Frontal cortex (tissue), 4 donors: ENCODE measurements around the gene ISX. TPM values are rescaled to one million over a fixed set of nuclear protein-coding genes. Genes with fewer than 3 reads are reported as not detected.

Experiments
- DNase-seq, 2 donors: peaks; one replicate each; pipeline ENCODE4 v3.0.0; 2012; ENCODE audit warnings: low spot score in 2 of 2
- FAIRE-seq: peaks from 2 replicates; lab custom pipeline; 2012; peaks lifted over from hg19 to GRCh38; lab: Jason Lieb, UNC
- total RNA-seq: library from RNA; depleted of rRNA; stranded (reverse); fragments of >200 nt; gene quantifications from one replicate; pipeline ENCODE4 v1.2.3, GENCODE V29; 2014
- donor health status: control.
- donor health status: control.
- donor health status: control.

The ISX gene
- total RNA-seq, 1 donor from 2014 or later = not detected

DNA sequence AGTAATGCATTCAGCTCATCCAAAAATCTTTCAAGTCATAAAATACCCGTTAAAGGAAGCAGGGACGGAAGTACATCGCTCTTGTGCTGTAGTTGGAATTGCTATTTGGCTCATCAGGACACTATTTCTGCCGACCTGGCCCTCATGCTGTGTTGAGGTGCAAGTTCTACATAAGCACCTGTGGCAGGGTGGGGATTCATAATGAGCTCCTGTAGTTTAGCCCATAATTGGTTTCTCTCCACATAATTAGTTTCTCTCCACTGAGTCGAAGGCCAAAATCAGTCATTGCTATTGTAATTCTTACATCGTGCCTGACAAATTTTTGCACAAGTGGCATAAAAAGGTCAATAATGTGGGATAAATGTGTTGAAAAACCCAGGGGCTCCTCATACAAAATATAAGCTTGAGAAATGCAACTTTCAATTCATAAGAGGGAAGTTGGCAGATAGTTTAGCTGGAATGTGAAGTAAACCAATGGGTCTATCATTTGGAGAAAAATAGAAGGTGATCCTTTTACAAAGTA is 14.9 kb upstream of the ISX start:
- FAIRE-seq = no peak
- no peak for DNase-seq

DNA sequence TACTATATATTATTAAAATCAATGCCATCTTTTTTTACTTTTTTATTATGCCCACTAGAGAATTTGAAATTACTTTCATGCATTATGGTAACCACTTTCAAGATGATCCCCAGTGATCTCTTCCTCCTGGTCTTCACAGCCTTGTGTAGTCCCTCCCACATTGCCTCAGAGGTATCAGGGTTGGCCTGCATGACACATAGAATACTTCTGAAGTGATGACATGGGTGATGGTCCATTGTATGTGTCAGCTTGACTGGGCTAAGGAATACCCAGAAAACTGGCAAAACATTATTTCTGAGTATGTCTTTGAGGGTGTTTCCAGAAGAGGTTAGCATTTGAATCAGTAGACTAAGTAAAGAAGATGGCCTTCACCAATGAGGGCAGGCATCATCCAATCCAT is 14.2 kb upstream of the ISX start:
- FAIRE-seq (no peak), DNase-seq (no peak)

DNA sequence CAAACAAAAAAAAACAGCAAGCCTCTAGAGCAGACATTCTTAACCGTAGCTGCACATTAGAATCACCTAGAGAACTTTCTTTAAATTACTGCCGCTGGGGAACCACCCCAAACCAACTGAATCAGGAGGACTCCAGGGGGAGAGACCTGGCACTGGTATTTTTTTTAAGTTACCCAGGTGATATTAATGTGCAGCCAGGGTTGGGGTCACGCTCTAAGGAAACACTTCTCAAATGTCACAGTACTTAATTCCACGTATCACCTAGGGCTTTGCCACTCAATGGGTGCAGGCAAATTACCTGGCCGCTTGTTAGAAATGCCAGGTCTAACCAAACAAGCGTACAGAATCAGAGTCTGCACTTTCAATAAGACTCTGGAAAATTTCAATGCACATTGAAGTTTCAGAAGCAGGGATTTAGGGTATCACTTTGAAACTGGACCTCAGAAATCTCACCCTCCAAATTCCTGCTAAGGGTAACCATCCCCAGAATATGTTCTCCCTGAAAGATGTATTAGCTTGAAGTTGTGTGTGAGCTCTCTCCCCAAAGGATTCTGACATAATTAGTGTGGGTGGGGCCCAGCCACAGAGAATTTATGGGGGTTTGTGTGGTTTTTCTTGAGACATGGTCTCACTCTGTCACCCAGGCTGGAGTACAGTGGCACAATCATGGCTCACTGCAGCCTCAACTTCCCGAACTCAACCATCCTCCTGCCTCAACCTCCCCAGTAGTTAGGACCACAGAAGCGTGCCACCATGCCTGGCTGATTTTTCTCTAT is 12.7 kb upstream of the ISX start:
- DNase-seq = no peak
- FAIRE-seq = no peak

GRCh38 chr22:35054064-35054463 is 11.9 kb upstream of the ISX start:
- no peak for DNase-seq
- FAIRE-seq = no peak

DNA sequence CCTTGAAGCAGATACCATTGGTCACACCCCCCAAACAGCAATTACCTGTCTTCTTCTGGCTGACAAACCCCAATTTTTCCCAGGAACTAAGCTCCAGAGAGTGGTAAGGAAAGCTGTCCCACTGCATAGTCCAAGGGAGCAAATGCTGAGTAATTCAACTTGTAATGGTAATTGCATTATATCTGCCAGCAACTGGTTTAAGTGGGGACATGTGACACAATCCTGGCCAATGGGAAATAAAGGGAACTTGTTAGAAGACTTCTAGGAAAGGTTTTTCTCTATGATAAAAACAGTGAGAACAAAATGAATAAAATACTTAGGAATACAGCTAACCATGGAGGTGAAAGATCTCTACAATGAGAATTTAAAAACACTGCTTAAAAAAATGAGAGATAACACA is 9.5 kb upstream of the ISX start:
- no peak for FAIRE-seq
- DNase-seq = no peak

- DNase-seq = no peak
- no peak for FAIRE-seq
Measured at GRCh38 chr22:35057155-35057554, 8.8 kb upstream of the ISX start.

GRCh38 chr22:35059632-35060031 is 6.3 kb upstream of the ISX start:
- no peak for DNase-seq
- no peak for FAIRE-seq

DNA sequence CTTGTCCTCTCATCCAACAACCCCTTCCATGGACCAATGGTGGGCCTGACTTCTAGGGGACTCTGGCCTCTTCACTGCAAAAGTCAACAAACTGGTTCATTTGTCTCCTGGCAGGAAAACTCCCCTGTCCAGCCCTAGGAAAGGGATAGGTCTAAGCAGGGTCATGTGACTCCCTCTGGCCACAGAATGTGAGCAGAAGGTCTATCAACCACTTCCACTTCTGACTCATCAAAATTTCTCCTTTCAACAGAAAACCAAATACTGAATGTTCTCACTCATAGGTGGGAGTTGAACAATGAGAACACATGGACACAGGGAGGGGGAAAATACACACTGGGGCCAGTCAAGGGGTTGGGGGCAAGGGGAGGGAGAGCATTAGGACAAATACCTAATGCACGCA is 1.3 kb upstream of the ISX start:
- no peak for FAIRE-seq

GRCh38 chr22:35065183-35065582 is 775 bp upstream of the ISX start:
- no peak for FAIRE-seq
- DNase-seq = no peak

More for the DNA sequence above, 1.3 kb upstream of the ISX start:
- no peak for DNase-seq

DNA sequence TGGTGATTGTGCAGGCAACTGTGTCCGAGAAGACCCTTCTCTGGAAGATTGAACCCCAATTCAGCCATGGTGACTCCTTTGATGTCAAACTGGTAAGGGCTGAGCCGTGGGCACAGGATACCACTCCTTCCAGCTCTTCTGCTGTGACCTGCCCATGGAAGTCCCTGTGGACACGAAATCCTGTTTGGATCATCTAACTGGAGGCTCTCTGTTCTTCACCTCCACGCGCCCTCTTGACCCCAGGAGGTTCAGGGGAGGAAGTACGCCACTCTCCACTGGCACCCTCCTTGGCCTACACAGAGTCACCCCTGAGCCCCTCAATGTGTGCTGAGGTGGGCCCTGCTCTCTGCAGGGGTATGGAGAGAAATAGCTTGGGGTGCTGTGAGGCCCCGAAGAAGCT is 810 bp downstream of the ISX start:
- FAIRE-seq (no peak), DNase-seq (no peak)

DNA sequence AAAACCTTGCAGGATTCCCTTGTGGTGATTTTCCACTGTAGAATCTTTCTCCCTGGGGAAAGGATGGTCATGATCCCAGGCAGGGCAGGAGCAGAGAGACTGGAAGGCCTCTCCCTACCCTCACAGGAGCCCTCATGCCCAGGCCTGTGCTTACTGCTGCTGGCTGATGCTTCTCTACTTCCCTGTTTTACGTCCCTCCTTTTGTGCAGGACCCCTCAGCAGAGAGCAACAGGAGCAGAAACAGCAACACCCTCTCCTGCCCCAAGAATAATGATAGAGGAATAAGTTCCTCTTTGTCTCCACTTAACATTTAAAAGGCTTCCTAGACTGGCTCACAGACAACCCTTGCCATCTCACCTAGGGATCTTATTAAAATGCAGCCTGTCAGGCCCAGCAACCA is 3.6 kb downstream of the ISX start:
- FAIRE-seq = no peak

GRCh38 chr22:35070451-35071093 is 4.6 kb downstream of the ISX start:
- no peak for FAIRE-seq
- no peak for DNase-seq

More for the DNA sequence above, 3.6 kb downstream of the ISX start:
- DNase-seq = no peak

DNA sequence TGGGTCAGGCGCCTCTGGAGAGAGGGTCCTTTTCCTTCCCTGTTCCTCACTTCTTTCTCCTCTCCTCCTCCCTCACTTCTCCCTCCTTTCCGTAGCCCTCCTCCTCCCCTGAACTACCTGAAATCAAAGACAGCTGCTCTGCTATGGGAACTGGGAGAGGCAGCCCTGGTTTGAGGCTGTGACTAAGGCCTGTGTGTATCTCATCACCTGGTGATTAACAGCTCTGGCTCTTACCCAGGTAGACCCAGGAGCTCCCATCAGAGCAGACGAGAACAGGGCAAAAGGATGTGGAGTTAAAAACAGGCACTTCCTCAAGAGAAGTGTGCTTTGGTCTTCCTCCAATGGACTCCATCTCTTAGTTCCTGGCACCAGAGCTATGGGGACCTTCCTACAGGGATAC is 5.8 kb downstream of the ISX start:
- DNase-seq (no peak), FAIRE-seq (no peak)

- no peak for DNase-seq
- no peak for FAIRE-seq
Measured at GRCh38 chr22:35072925-35073324, 7.0 kb downstream of the ISX start.

- DNase-seq (no peak), FAIRE-seq (no peak)
Measured at GRCh38 chr22:35074583-35074982, 8.6 kb downstream of the ISX start.

DNA sequence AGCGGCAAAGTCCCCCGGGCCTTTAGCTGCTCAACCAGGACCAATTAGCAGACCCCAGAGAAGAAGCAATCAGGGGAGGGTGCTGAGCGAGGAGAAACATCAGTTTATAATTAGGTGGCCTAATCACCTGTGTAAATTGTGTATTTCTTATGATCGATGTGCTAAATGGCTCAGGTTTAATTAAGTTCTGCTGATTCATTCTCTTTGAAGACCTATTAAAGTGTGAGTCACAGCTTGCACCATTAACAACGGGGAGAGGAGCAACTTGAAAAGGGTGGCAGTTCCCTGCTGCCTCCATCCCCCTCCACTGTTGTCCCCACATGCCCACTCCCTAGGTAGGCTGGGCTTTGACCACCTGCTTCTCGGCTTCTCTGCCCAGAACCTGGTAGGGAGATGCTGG is 10.7 kb downstream of the ISX start:
- no peak for FAIRE-seq
- no peak for DNase-seq

GRCh38 chr22:35085621-35086020 is 19.7 kb downstream of the ISX start:
- FAIRE-seq = no peak
- DNase-seq = no peak

DNA sequence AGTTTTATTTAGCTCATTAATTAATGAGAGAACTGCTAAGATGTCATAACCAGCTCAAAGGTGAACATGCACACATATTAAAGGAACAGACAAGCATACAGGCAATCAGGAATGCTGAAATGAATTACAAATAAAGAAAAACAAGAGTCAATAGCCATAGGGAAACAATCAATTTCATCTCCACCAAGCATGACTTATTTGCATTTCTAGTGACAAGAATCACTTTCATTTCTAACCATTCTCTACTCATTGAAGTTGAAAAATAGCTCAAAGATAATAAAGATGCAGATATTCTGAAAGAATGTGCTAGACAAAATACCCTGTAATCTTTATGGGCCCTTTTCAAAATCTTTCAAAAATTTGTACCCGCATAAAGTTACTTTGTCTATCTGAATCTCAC is 23.2 kb downstream of the ISX start:
- DNase-seq = no peak

GRCh38 chr22:35092406-35092805 is 26.4 kb downstream of the ISX start:
- FAIRE-seq (no peak), DNase-seq (no peak)

More for the DNA sequence above, 23.2 kb downstream of the ISX start:
- no peak for FAIRE-seq

- FAIRE-seq = no peak
- no peak for DNase-seq
Measured at GRCh38 chr22:35098921-35099320, 33.0 kb downstream of the ISX start.

DNA sequence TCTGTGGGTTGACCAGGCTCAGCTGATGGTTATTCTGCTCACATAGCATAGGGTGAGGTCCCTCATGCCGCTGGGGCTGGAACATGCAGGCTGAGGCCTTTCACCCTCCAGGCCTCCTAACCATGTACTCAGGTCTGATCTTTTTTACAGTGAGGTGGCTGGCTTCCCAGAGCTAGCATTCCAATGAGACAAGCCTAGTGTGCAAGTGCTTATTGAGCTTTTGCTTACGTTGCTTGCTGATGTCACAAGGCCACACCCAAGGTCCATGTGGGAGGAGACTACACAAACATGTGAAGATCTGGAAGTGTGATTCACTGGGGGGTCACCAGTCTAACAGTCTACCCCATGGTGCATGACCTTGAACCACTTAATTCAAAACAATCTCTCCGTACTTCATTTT is 33.9 kb downstream of the ISX start:
- DNase-seq = no peak

More for the DNA sequence above, 33.9 kb downstream of the ISX start:
- FAIRE-seq = no peak
